Activated gamma-delta T cell treated with Interleukin-2 at 50 U/mL for 16 hours (primary cell): ENCODE data around the gene PAAF1.
A peak's percentile ranks its signal among the peaks of the same experiment; 100 is the strongest.

Experiments used
- DNase-seq: peaks from one replicate; pipeline ENCODE4 v3.0.0-alpha.2; 2020

PAAF1 gene

DNA sequence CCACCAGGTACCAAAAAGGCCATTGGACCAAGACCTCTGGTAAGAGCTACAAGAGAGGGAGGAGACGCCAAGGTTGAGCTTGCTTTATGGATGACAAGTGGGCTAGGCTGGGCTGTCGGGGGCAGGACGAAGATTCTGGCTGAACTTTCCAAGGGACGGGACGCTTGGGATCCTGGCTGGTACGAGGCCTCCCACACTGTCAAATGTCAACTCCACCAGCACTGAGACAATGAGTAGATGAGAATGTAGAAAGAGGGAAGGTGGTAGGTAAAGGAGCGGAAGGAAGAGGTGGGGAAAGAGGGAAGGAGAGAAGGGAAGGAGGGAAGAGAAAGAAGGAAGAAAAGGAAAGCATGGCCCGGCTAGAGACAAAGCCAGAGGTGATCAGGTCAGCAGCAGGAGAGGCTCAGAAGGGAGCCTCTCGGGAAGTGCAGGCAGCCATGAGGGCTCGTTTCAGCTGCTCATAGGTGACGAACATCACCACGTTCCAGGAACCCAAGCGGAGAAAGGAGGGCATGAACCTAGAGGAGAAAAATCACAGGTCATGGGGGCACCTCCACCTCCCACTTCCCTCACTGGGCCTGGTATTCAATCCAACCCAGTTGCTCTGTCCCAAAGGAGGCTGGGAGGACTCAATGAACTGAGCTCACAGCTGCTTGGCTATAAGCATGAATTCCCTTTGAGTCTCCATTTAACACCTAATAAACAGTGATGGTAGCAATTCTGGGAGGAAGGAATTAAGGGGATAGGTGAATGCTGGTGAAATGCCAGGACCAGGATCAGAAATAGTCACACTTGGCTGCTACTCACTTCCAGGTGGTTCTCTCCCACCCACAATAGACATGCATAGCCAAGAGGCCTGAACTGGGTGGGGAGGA is 98.0 kb downstream of the PAAF1 start:
- no peak for DNase-seq

DNA sequence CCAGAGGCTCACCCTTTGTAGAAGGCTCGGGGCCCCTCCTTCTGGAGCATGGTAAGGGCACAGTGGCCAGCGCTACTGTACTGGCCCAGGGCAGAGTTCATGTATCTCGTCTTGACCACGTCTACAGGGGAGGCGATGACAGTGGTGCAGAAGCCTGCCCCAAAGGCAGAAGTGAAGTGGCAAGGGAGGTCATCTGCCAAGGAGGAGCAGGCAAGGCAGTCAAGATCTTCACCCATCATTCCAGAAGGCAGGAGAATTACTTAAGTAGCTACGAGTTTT is 98.6 kb downstream of the PAAF1 start:
- no peak for DNase-seq

DNA sequence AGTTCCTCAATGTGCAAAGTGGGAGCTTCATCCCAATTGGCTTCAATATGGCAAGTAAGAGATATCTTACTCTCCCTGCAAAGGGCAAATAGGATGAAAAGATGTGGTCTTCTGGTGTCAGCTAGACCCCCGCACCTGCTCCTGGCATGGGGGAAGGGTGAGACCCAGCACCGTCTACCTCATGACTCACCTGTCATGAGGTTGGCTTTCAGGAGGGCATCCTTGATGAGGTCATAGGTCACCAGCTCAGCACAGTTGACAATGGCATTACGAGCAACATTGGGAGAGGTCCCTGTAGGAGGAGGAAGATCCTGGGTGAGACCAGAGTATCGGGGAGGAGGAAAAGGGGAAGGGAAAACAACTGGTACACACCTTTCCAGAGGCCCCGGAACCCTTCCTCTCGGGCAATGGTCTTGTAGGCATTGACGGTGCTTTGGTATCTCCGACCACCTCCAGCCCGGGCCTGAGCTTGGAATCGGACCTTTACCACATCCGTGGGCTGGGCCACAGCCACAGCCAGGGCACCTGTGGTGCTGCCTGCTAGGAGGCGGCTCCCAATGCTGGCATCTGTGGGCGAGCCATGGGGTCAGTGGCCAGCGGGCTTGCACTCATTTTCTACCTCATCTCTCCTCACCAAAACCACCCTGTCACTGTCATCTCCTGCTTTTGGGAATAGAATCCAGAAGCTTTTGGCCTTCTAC is 99.8 kb downstream of the PAAF1 start:
- no peak for DNase-seq

DNA sequence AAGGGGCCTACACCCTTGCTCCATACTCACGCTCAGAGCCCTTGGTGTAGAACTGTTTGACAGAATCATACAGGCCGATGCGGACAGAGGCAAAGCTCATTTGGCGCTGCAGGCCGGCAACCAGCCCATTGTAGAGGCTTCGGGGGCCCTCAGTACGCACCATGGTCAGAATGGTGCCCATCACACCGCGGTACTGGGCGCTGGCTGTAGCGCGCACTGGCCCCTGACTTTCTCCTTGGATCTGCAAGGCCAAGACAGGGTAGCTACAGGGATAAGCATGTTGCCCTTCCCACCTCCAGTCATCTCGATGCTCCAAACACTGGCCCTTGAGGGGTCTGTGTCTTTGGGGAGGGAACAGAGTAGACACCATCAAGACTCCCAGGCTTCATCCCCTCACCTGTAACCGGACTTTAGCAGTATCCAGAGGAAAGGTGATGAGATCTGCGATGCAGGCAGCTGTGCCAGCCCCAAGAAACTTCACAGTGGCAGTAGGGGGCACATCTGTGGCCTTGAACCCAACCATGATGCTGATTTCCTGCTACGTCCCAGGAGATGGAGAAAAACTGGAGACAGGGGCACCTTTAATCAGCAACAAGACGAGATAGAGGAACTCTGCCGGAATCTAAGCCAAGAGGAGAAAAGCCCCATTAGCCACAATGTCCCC is 101.2 kb downstream of the PAAF1 start:
- DNase-seq: no peak

DNA sequence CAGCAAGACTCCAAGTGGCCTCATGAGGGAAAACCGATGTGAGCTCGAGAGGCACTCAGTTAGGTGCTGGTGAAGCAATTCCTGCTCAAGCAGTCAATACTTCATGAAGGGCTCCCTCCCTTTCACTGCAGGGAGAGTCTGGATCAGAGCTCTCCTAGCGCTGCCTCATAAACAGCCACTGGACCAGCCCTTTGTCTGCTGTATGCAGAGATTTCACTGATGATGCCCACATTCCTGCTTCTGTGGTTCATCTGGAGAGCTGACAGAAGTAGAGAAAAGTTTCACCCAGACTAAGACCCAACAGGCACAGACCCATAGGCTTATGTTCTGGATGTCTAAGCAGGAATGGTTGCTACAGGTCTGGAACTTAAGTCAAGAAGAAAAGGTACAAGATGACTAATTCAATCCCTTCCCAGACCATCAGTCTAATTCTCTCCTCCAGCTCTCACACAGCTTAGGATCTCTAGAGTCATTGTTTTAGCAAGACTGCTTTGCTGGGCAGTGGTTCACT is 101.8 kb downstream of the PAAF1 start:
- DNase-seq: no peak

DNA sequence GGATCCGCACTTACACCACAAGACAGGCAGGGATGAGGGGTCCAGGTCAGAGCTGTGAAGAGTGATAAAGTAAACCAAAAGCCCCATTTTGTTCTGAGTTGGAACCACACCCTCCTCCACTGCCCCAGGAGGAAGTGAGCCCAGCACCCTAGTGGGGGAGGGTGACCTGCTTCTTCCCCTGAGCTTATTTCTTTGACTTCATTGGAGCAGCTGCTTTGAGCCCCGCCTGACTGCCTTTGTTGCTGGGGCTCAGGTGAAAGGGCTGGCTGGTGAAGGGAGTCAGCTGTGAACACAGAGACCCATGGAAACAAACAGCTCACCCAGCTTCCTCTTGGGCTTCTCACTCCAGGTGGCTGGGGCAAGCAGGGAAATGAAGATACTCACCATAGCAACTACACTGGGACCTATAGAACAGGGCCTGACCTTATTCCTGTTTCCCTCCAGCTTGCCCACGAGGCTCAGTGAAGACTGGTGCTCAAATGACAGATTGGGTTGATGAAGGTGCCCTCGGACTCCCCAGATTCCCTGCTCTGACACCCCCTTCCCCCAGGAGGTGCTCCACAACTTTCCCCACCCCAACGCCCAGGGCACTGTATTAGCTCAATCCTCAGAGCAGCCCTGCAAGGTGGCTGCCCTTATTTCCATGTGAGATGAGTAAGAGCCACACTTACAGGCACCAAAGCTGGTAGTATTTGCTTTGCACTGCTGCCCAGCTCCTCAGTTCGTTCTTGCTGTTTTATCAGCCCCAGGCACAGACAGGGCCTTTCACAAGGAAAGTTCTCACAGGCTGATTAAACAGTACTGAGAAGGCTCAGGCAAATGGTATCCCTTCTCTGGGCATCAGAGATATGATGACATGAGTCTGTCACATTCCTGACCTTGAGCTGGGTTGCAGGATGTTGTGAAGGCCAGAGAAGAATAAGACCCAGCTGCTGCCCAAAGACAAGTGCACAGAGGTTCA is 103.5 kb downstream of the PAAF1 start:
- peak; percentile 83 for DNase-seq
